Heart right ventricle (tissue), 16 donors: ENCODE measurements around the gene UBL7. TPM values are rescaled to one million over a fixed set of nuclear protein-coding genes. Genes with fewer than 3 reads are reported as not detected.

Experiments used
- ATAC-seq, 8 donors: fragments of 200-7000 bp; cut with Tn5 transposase; one replicate each; pipeline ENCODE4 v1.9.1; 2020; ENCODE audit warnings: mild to moderate bottlenecking in 8 of 8, moderate library complexity in 8 of 8, moderate number of reproducible peaks in 1 of 8
- DNase-seq, 2 donors: peaks; one replicate each; pipeline ENCODE4 v3.0.0-alpha.2; 2020
- H3K27ac ChIP-seq, 10 donors: fragments of 200-600 bp; sonication (generic) in 2 of 10; one replicate each; pipeline versions ENCODE4 v1.5.0 to v1.8.0; 2020 to 2022; ENCODE audit warnings: mild to moderate bottlenecking in 3 of 10
- H3K27me3 ChIP-seq, 7 donors: fragments of 200-600 bp; one replicate each; pipeline ENCODE4 v1.8.0; 2021 to 2022; ENCODE audit warnings: mild to moderate bottlenecking in 2 of 7
- H3K36me3 ChIP-seq, 9 donors: fragments of 200-600 bp; sonication (generic) in 1 of 9; one replicate each; pipeline versions ENCODE4 v1.5.0 to v1.8.0; 2020 to 2022; ENCODE audit warnings: mild to moderate bottlenecking in 2 of 9
- H3K4me1 ChIP-seq, 9 donors: fragments of 200-600 bp; sonication (generic) in 1 of 9; one replicate each; pipeline versions ENCODE4 v1.5.0 to v1.8.0; 2020 to 2022; ENCODE audit warnings: mild to moderate bottlenecking in 4 of 9
- H3K4me3 ChIP-seq, 10 donors: fragments of 200-600 bp; sonication (generic) in 2 of 10; one replicate each; pipeline versions ENCODE4 v1.5.0 to v1.8.0; 2020 to 2022; ENCODE audit warnings: mild to moderate bottlenecking in 7 of 10, moderate library complexity in 2 of 10
- H3K9me3 ChIP-seq, 11 donors: fragments of 200-600 bp in 10 of 11; sonication (generic) in 2 of 11; one replicate each; pipeline versions ENCODE4 v1.5.0 to v1.8.0; 2013 to 2022; ENCODE audit warnings: mild to moderate bottlenecking in 2 of 11, control low read depth in 1 of 11, moderate library complexity in 1 of 11
- CTCF ChIP-seq, 9 donors: fragments of 200-600 bp; sonication (generic) in 2 of 9; IDR thresholded peaks; one replicate each; pipeline versions ENCODE4 v1.5.0 to v1.8.0; 2021 to 2022; ENCODE audit warnings: antibody characterized with exemption in 9 of 9, mild to moderate bottlenecking in 5 of 9, moderate library complexity in 1 of 9
- WGBS, 2 donors: extraction: QIAGEN DNeasy Blood & Tissue Kit; methylation state at CpG; one replicate each; pipeline ENCODE4 v1.1.7; 2013; ENCODE audit warnings: inconsistent platforms in 1 of 2; 5-methylcytosine and 5-hydroxymethylcytosine counted together
- intact Hi-C, 10 donors: fragments of 100-400 bp; cut with DNase I; formaldehyde crosslinking; loops; one replicate each; pipeline versions ENCODE4 v1.11.1 to v1.14.2; 2022
- polyA plus RNA-seq, 2 donors: library from polyadenylated mRNA; stranded (reverse); fragments of 200-250 nt; gene quantifications; one replicate each; pipeline ENCODE4 v1.2.3, GENCODE V29; 2013
- total RNA-seq, 10 donors: library from RNA; stranded (reverse); fragmentation: NEBNext Ultra II Directional in 3 of 10; extraction: Animal tissue kit (Norgen Biotek cat#: 25700) in 3 of 10; gene quantifications; one replicate each; pipeline versions ENCODE4 v1.2.1 to v1.2.4, GENCODE V29; 2021 to 2023
- donor health status: Arrhythmogenic right ventricular cardiomyopathy.
- donor health status: ischemic (EF 13 %, LVEDD 7.1; RV severe dilation, severe dysfunction).
- donor health status: healthy with polysubstance abuse.
- donor health status: DM: no; HTN: yes; CAD: no.
- donor health status: DM: no; HTN: no; CAD: no.
- donor health status: ischemic (EF 25% LVEDD 6.9; RV normal size, moderate dysfunction).
- donor health status: ischemic (EF 25% LVEDD 5.7; RV mildly dilated, moderate dysfunction).
- donor health status: healthy.
- donor health status: DM: yes; HTN: yes; CAD: no.
- donor health status: Ischemic cardiomyopathy.
- donor health status: ischemic (EF 35%, LVEDD 5.7; RV mildly dilated, moderate dysfunction).
- donor health status: nonischemic (EF 11% LVEDD 7.7; RV severe dilation, severe dysfunction).
- donor health status: DM: yes; HTN: yes; CAD: no.
- donor health status: PGD.
- donor health status: ischemic (EF 29% LVEDD 5.4; RV normal size, mild dysfunction).
- donor health status: nonischemic (EF 23%, LVEDD 6.1; RV moderate dilation, normal function).

Gene UBL7
- total and polyA plus RNA-seq, 12 donors, result 47.0 to 56.6 (median 52.1) TPM

GRCh38 chr15:74419432-74419831, 41.5 kb downstream of the UBL7 start:
- Histone ChIP-seq H3K4me3 (no peak overlapping the region), H3K27ac (no peak overlapping the region), H3K4me1 (peaks cover 0 to 63% (median 35%) of the 10 kb centered on the region in 9 donors), H3K36me3 (peaks cover 0 to 12% (median 0%) of the 10 kb centered on the region in 9 donors), H3K9me3 (no peaks in the 10 kb centered on the region), H3K27me3 (no peaks in the 10 kb centered on the region)
- DNase-seq (no peak), ATAC-seq (no peak)
- intact Hi-C loops, result no loop called here
- WGBS, 2 donors, result 97 to 98% methylated on average over 4 of the region's 4 CpGs
- TF ChIP-seq CTCF (IDR thresholded peaks at IDR 0.05), result no peak

- no peak for TF ChIP-seq CTCF (IDR thresholded peaks at IDR 0.05)
- 80 to 83% methylated on average over 16 of the region's 16 CpGs for WGBS, 2 donors
- Histone ChIP-seq H3K4me1 (peaks cover 0 to 57% (median 33%) of the 10 kb centered on the region in 9 donors), H3K4me3 (no peak overlapping the region), H3K36me3 (peaks cover 0 to 12% (median 0%) of the 10 kb centered on the region in 9 donors), H3K27me3 (no peaks in the 10 kb centered on the region), H3K27ac (no peak overlapping the region), H3K9me3 (no peaks in the 10 kb centered on the region)
- DNase-seq, result no peak
- no peak for ATAC-seq
- intact Hi-C loops, result no loop called here
Observed at GRCh38 chr15:74418575-74419338, 42.2 kb downstream of the UBL7 start.

GRCh38 chr15:74417670-74418069, 43.3 kb downstream of the UBL7 start:
- TF ChIP-seq CTCF (IDR thresholded peaks at IDR 0.05), result no peak
- H3K36me3 ChIP-seq, result peaks cover 0 to 12% (median 0%) of the 10 kb centered on the region in 9 donors
- ATAC-seq (no peak), DNase-seq (no peak)
- WGBS, 2 donors, result 90 to 91% methylated on average over 9 of the region's 9 CpGs
- peaks cover 0 to 46% (median 24%) of the 10 kb centered on the region in 9 donors for H3K4me1 ChIP-seq
- H3K27me3 ChIP-seq, result no peaks in the 10 kb centered on the region
- no peak overlapping the region for H3K27ac ChIP-seq
- intact Hi-C loops, result no loop called here
- no peaks in the 10 kb centered on the region for H3K9me3 ChIP-seq
- H3K4me3 ChIP-seq, result no peak overlapping the region

GRCh38 chr15:74417225-74417624, 43.7 kb downstream of the UBL7 start:
- Histone ChIP-seq H3K27ac (peak overlapping the region in 1 of 10 donors; percentile 14), H3K4me3 (no peak overlapping the region), H3K36me3 (peaks cover 0 to 12% (median 0%) of the 10 kb centered on the region in 9 donors), H3K9me3 (no peaks in the 10 kb centered on the region), H3K27me3 (no peaks in the 10 kb centered on the region), H3K4me1 (peaks cover 0 to 42% (median 24%) of the 10 kb centered on the region in 9 donors)
- intact Hi-C loops, result no loop called here
- peak; percentile 43 to 78 (median 61) for ATAC-seq
- DNase-seq, result peak; percentile 32 to 33
- 58 to 68% methylated on average over 13 of the region's 13 CpGs for WGBS, 2 donors
- no peak for TF ChIP-seq CTCF (IDR thresholded peaks at IDR 0.05)
